Amniotic epithelial cell (primary cell): ENCODE data around the gene GLT8D1.
"Not testable (repeated sequence)": the region's sequence is repeated elsewhere in the genome, so short reads cannot be mapped to it uniquely, and the experiment has no call there.

ENCODE experiments used
- DNase-seq: peaks from one replicate; pipeline ENCODE4 v3.0.0-alpha.2; 2010; ENCODE audit warnings: low read depth

GLT8D1 gene, protein sequence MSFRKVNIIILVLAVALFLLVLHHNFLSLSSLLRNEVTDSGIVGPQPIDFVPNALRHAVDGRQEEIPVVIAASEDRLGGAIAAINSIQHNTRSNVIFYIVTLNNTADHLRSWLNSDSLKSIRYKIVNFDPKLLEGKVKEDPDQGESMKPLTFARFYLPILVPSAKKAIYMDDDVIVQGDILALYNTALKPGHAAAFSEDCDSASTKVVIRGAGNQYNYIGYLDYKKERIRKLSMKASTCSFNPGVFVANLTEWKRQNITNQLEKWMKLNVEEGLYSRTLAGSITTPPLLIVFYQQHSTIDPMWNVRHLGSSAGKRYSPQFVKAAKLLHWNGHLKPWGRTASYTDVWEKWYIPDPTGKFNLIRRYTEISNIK

DNA sequence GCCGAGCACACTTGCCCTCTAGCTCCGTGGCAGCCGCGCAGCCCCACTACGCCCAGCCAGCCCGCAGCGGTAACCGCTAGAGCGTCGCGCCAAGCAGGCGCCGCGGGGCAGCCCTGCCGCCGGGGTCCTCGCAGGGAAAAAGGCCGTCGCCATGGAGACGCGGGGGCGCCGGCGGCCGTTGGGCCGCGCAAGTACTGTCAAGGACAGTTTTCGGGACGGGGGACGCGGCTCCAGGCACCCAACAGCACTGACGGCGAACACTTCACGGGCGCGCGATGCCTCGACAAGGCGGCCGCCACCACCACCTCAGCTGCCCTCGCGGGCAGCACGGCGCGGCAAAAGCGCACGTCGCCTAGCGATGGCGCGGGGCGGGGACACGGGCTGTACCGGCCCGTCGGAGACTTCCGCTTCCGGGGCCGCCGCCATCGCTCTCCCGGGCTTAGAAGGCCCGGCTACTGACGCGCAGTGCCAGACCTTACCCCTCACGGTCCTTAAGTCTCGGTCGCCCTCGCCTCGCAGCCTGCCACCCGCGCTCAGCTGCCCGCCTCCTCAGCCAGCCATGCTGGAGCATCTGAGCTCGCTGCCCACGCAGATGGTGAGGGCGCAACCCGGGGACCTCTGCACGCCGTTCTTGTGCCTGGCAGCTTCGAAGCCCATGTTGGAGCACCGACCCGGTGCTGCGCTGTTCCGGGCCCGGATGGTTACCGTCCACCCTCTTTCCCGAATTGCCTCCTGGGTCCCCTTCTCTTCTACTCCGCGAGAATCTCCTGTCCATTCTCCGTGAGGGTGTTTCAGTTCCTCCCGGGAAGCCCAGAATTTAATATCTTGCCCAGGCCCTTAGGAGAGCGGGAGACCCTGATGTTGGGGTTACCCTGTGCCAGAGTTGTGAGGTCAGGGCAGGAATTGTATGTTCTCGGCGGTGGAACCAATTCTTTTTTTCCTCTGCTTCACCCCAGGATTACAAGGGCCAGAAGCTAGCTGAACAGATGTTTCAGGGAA is at the start of gene GLT8D1, which contains the start of gene SPCS1:
Gene GLT8D1, minus strand, starts transcription at position 104 of the 999 bp plus-strand sequence. CDS start 5,331 bp downstream, outside the sequence.
Gene SPCS1, plus strand, starts transcription at position 419 of the 999 bp plus-strand sequence. Its CDS starts 141 bp downstream, at position 560.
- DNase-seq = peak; percentile 74

DNA sequence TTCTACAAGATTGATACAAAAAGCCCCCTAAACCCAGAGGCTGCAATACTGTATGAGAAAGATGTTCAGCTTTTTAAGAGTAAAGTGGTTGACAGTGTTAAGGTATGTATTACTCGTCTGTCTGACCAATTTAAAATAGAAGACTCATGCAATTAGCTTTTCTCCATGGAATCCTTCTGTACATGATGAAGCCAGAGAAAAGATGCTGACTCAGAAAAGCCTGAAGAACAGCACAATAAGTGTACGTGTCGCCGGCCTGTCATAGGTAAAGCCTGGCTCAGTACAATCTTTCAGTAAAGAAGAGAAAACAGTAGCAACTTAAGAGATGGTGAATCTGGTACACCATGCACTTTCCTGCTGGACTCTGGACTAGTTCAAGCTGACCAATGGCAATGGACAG is 48.8 kb upstream of the GLT8D1 start:
- no peak for DNase-seq

DNA sequence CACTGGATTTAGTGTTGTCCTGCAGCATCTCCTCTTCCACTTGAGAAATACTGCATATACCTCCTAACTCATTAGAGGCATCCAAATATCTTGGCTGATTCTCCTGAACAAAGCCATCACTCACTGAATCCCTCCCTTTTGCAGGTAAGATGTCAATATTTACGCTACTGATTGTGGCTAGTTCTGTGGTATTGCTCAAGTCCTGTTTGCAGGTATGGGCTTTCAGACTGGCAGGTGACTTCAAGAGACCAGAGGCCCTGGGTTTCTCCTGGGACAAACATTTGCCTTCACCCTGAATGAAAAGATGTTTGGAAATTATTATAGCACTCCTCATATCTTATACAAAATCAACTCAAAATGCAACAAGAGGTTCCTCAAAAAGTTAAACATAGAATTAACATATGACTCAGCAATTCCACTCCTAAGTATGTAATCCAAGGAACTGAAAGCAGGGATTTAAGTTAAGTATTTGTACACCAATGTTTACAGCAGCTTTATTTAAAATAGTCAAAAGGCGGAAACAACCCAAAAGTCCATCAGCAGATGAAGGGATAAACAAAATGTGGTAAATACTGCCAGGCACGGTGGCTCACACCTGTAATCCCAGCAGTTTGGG is 46.6 kb upstream of the GLT8D1 start:
- peak; percentile 17 for DNase-seq

DNA sequence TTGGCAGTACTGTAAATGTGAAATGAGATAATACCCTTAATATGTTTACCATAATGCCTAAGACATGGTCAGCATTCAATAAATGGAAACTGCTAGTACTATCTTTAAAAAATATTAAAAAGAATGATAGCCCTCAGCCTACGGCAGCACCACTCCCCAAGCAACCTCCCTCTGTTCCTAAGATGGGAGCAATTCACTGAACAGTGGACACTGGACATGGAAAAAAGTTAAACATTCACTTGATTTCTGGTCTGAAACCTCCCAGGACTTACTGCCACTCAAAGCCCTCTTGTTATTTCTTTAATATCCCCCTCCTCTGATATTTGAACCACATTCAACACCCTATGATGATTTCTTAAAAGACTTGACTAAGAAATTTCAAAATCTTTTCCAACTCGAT is 38.1 kb upstream of the GLT8D1 start:
- no peak for DNase-seq

DNA sequence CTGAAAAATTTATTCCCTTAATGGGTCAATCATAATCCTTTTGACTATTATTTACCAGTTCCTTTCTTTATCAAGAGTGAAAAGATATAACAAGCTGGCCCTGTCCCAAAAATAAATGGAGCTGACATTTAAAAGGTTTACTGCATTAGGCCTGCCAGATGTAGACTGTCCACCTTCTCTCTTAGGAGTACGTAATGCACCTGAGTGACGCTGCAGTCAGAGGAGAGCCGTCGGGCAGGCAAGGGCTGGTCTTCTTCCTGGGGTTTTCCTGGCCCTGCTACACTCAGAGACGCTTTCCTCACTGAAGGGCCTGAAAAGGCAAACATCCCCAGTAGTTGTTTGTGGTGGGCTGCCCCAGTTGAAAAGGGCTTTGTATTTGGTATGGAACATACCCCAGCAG is 37.6 kb upstream of the GLT8D1 start:
- DNase-seq = no peak

DNA sequence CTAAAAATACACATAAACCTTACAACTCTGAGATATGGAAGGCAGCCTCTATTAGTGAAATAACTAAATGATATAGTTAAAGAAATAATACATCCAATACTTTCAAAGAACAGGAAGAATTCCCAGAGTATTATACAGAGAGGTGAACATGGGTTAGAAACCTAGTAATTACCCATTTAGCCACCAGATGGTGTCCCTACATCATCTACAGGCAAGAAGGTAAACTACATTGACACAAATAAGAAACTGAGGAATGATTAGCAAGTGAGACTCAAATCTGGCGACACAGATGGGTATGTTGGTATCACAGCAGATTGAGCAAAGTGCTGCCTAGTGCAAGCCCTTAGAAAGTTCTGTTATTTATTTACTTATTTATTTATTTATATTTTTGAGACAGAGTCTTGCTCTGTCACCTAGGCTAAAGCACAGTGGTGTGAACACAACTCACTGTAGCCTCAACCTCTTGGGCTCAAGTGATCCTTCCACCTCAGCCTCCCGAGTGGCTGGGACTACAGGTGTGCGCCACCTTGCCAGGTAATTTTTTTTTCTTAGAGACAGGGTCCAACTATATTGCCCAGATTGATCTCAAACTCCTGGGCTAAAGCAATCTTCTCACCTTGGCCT is 36.9 kb upstream of the GLT8D1 start:
- peak; percentile 33 for DNase-seq

DNA sequence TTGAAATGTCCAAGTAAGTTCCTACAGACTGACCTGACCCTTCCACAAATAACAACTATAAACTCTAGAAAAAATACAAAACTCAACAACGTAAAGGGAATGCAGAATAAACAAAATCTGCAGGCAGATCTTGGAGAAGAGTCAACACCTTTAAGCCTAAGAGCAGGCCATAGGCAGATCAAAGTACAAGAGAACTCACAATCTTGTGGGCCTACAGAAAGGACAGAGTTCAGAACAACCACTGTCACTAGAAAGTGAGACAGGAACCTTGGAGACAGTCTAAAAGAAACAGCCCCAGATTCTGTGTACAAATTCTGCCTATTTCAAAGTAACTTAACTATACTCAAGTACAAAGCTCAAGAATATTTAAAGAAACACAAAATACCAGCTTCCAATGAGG is 34.1 kb upstream of the GLT8D1 start:
- no peak for DNase-seq

DNA sequence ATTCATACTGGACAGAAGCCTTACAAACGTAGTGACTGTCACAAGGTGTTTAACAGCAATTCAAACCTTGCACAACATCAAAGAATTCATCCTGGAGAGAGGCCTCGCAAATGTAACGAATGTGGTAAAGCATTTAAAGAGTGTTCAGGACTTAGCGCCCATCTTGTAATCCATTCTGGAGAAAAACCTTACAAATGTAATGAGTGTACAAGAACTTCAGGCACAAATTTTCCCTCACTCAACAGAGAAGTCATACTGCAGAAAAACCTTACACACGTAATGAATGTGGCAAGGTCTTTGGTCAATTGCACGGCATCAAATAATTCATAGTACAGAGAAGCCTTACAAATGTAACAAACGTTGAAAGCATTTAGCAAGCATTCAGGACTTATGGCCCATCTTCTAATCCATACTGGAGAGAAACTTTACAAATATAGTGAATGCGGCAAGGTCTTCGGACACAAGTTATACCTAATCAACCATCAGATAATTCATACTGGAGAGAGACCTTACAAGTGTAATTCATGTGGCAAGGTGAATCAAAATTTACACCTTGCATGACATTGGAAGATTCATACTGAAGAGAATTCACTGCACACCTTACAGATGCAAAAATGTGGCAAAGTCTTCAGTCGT is 27.8 kb upstream of the GLT8D1 start:
- DNase-seq = no peak

DNA sequence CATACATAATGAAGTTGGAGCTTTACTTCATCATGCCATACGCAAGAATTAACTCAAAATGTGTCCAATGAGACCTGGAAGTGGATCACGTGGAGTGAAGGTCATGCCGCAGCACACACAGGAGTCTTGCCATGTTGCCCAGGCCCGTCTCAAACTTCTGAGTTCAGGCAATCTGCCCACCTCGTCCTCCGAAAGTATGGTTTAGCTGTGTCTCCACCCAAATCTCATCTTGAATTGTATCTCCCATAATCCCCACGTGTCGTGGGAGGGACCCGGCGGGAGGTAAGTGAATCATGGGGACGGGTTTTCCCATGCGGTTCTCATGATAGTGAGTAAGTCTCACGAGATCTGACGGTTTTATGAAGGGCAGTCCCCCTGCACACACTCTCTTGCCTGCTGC is 26.0 kb upstream of the GLT8D1 start:
- no peak for DNase-seq

DNA sequence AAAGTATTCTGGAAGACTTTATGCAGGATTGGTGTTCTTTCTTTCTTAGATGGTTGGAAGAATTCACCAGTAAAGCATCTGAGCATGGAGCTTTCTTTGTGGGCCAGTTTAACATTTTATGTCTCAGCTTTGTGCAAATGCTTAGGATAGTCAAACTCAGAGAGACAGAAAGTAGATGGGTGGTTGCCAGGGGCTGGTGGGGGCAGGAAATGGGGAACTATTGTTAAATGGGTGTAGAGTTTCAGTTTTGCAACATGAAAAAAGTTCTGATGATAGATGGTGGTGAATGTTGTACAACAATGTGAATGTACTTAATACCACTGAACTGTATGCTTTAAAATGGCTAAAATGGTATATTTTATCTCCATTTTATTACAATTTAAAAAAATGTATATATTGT is 25.1 kb upstream of the GLT8D1 start:
- no peak for DNase-seq

DNA sequence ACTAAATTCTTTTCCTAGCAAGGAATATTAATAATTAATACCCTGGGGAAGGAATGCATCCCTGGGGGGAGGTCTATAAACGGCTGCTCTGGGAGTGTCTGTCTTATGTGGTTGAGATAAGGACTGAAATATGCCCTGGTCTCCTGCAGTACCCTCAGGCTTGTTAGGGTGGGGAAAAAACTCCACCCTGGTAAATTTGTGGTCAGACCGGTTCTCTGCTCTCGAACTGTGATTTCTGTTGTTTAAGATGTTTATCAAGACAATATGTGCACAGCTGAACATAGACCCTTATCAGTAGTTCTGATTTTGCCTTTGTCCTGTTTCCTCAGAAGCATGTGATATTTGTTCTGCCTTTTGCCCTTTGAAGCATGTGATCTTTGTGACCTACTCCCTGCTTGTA is 23.2 kb upstream of the GLT8D1 start:
- DNase-seq = not testable (repeated sequence)

DNA sequence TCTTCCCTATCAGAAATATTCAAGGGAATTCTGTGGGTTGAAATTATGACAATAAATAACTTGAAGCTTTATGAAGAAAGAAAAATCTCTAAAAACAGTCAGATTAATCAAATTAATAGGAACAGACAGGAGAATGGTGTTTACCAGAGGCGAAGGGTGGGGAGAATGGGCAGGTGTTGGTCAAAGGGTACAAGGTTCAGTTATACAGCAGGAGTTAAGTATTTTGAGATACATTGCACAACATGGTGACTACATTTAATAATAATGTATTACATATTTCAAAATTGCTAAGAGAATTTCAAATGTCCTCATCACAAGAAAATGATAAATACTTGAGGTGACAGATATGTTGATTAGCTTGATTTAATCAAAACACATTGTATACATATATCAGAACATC is 18.9 kb upstream of the GLT8D1 start:
- peak; percentile 15 for DNase-seq

DNA sequence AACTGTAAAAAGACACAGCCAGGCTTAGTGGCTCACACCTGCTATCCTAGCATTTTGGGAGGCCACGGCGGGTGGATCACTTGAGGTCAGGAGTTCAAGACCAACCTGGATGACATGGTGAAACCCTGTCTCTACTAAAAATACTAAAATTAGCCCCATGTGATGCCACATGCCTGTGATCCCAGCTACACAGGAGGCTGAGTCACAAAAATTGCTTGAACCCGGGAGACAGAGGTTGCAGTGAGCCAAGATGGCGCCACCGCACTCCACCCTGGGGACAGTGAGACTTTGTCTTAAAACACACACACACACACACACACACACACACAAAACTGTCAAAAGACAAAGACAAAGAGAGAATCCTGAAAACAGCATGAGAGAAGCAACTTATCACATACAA is 18.3 kb upstream of the GLT8D1 start:
- no peak for DNase-seq

DNA sequence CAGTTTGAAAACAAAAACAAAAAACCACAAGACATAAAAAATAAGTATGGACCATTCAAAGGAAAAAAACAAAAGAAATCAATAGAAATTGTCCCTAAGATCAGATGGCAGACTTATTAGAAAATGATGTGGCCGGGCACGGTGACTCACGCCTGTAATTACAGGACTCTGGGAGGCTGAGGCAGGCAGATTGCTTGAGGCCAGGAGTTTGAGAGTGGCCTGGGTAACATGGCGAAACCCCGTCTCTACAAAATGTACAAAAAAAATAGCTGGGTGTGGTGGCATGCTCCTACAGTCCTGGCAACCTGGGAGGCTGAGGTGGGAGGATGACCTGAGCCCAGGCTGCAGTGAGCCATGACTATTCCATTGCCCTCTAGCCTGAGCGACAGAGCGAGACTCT is 16.9 kb upstream of the GLT8D1 start:
- DNase-seq = no peak

DNA sequence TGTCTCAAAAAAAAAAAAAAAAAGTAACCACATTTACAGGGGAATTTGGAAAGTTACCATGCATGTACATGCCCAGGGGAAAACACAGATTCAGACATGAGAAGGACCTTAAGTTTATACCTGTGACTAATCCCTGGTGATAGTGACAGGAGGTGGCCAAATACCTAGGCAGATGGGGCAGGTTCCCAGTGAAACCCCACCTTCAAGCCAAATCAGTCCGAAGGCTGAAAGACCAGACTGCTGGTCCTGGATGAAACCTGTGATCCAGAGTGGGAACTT is 16.1 kb upstream of the GLT8D1 start:
- DNase-seq = no peak

DNA sequence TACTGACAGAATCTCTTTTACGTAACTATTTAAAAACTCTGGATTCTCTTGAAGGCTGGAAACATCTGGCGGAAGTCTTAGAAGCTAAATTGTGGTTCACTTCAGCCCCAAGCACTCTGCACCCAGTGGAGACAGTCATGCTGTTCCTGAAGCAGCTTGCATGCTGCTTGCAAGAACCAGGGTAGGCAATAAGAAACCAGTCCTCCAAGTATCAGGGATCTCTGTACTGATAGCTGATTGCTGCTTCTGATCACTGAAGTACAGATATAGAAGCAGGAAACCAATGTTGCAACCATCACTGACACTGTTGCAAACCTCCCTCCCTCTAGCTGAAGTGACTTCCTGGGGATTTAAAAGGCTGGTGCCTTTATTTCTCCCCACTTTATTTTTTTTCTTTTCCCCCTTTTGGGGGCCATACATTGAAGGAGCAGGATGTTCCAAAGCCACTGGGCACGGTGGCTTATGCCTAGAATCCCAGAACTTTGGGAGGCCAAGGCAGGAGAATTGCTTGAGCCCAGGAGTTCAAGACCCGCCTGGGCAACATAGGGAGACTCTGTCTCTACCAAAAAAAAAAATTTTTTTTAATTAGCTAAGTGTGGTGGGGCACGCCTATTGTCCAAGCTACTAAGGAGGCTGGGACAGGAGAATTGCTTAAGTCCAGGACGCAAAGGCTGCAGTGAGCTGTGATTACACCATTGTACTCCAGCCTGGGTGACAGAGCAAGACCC is 15.6 kb upstream of the GLT8D1 start:
- no peak for DNase-seq

DNA sequence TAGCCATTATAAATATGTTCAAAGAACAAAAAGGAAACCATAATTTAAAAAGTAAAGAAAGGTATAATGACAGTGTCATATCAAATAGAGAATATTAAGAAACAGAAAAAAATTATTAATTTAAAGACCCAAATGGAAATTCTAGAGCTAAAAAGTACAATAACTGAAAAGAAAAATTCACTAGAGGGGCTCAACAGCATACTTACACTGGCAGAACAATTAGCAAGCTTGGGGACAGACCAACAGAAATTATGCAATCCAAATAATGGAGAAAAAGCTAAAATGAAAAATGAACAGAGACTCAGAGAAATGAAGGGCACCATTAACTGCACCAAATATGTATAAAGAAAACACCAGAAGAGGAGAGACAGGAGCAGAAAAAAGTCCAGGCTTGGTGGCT is 14.0 kb upstream of the GLT8D1 start:
- no peak for DNase-seq

DNA sequence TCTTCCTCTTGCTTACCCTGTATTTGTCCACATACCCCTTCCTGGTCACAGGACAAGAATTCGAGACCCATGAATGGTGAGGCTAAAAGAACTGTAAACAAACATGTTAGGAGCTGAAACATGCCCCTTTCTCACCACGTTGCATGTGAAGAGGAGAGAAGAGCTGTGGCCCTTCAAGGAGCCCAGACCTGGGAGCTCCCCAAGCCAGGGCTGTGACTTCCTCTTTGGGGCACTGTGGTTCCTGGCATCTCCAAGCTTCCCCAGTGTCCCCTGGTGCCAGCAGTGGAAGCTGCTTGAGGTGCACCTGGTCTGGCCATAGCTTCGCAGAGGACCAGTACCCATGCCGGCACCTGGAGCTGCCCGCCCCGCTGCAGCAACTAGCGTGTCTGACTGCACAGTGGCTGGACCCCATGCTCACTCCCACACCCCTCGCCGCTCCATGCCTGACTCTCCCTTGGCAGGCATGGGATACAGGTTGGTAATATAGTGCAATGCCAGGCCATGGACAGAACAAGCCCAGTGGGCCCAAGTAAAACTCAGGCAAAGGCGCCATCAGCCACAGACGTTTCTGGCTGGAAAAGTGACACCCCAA is 10.2 kb upstream of the GLT8D1 start:
- DNase-seq = no peak

DNA sequence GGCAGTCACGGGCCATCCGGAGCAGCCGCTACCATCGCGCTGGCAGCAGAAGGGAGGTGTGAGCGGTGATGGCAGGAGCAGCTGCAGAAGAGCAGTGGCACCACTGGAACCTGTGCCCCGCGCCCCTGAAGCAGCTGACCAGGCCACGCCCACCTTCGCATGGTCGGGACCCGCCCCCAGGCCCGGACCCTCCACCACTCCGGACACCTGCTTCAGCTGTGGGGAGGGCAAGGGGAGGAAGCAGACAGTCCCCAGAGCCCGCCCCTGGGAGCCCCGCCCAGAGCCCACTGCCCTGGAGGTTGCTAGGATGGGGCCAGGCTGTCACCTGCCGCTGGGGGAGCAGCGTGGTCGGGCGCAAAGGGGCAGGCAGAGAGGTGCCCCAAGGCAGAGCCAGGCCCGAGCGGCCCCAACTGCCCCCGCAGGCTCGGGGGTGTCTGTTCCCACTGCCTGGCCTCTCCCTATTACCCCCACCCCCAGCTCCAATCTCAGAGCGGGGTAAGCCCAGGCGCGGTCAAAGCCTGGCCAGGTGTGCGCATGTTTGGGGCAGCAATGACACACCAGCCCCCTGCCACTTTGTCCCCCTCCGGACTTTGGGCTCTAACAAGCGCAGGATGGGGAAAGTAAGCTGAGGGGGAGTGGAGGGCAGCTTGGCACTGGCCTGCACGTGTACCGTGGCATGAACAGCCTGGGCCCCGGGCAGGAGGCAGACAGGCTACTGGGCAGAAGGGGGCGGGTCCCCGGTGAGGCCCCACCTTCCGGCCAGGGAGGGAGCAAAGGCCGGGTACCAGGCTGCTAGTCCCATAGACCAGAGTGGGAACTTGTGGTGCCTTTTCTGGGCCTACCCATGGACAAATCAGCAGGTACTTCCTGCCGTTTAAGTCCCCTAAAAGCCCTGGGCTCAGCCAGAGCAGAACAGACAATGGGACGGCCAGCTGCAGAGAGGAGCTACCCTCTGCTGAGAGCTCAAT is 9.0 kb upstream of the GLT8D1 start:
- DNase-seq = no peak
